Caki2 (cell line): ENCODE measurements around the gene GALR2. TPM values are rescaled to one million over a fixed set of nuclear protein-coding genes. Genes with fewer than 3 reads are reported as not detected.

Experiments used
- DNase-seq: peaks from one replicate; pipeline ENCODE4 v3.0.0-alpha.2; 2015; ENCODE audit warnings: low read depth
- in situ Hi-C: cut with HindIII; loops from 2 replicates; pipeline ENCODE4 v1.10.0; 2016; ENCODE audit warnings: low sequenced_read_pairs, low pct_unique_long_range_greater_than_20kb, mixed read lengths
- total RNA-seq: library from RNA; depleted of rRNA; stranded (reverse); fragments of >200 nt; shearing (Covaris generic); gene quantifications from 2 replicates; pipeline ENCODE4 v1.2.3, GENCODE V29; 2014; ENCODE audit warnings: low replicate concordance; rRNA removed

GALR2 gene
- total RNA-seq, 1 experiment from 2014 or later = not detected

GRCh38 chr17:76111956-76112355, 37.4 kb downstream of the GALR2 start:
- in situ Hi-C loops = no loop called here

GRCh38 chr17:76115138-76115754, 40.7 kb downstream of the GALR2 start:
- in situ Hi-C loops = no loop called here
- no peak for DNase-seq

More at GRCh38 chr17:76111956-76112355, 37.4 kb downstream of the GALR2 start:
- DNase-seq = no peak

- in situ Hi-C loops = no loop called here
- no peak for DNase-seq
Observed at GRCh38 chr17:76119409-76120371, 45.1 kb downstream of the GALR2 start.

GRCh38 chr17:76120658-76121008, 46.1 kb downstream of the GALR2 start:
- DNase-seq = no peak
- in situ Hi-C loops = no loop called here

DNA sequence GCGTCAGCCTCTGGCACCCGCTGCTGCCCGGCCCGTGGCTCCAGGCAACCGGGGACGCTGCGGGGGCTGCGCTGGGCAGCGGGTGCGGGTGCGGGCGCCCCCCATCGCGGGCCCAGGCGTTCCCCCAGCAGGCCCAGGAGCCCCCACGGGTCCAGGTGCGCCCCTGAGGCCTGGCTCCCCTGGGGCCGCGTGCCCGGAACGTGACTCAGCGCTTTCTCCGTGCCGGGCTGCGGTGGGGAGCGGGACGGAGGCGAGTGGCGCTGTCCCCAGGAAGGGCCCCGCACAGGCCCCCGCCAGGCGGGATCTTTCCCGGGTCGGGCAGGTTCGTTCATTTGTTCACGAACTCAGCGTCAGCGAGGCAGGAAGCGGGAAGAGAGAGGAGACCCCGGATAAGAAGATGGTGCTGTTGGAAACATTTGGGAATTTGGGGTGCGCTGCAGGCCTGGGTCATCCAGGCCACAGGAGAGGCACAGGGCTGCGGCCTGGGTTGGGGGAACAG, 47.4 kb downstream of the GALR2 start:
- DNase-seq = no peak
- in situ Hi-C loops = no loop called here

GRCh38 chr17:76122431-76123190, 48.0 kb downstream of the GALR2 start:
- no peak for DNase-seq
- in situ Hi-C loops = no loop called here

GRCh38 chr17:76123191-76123499, 48.6 kb downstream of the GALR2 start:
- no peak for DNase-seq
- in situ Hi-C loops = no loop called here

DNA sequence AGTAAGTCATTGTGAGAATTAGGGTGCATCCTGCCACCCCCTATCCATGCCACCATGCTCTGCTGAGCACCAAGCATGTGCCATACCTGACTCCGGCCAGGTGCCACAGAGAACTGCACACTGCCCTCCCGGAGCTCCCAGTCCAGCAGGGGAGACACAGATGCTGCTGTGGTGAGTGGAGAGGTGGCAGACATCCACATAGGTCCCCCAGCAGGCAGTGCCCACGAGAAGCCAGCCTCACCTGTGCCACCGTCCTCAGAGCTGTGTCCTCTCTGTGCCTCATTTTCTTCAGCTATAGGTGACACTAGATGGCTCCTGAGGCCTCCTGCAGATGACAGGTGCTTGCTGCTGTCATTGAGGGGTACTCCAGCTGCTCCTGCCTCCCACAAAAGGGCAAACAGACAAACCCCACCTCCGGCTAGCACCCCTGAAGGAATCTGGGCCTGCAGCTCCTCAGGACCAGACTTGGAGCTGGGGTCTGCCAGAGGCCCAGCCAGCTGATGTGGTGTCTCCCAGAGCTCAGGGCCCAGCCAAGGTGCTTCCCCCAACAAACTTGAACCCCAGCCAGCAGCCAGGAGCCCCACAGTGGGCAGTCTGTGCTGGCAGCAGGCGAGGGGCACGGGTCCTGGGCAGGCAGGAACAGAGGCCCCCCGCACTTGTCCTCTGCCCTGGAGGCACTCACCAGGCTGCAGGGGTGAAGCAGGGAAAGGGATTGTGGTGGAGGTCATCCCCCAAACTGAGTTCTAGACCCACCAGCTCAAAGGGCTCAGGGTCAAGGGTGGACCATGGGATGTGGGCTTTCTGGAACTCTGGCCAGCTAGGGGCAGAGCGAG, 49.4 kb downstream of the GALR2 start:
- in situ Hi-C loops = no loop called here
- DNase-seq = no peak

DNA sequence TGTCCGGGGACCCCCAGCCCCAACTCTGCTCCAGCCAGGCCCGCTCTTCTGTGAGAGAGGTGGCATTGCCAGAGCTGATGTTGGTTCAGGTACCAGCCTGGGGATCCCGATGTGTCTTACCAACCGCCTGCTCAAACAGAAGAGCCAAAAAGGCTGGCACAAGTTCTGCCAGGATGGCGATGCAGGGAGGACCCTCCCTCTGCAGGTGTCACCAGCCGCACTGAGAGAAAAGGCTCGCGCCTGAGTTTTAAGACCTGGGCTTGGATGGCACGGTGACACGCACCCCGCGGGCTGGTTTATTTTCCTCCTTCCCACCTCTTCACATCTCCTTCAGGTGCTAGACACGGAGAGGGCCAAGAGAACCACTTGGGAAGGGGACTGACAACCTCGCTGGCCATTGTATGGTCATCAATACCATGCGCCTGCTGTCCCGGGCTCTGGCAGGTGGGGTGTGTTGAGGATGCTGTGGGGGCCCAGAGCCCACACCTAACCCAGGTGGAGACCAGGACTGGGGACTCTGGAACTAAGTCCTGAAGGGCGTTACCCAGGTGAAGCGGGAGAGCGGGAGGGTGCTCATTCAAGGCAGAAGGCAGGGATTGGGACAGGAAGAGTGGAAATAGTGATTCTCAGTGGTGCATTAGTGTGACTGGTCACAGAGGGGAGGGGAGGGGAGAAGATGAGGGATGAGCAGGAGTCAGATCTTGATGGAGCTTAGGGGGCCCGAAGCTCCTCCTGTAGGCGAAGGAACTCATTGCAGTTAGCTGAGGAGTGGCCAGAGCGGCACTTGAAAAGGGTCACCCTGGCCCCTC, 50.2 kb downstream of the GALR2 start:
- in situ Hi-C loops = no loop called here
- DNase-seq = no peak

- DNase-seq = no peak
- in situ Hi-C loops = no loop called here
Observed at GRCh38 chr17:76125391-76125675, 50.8 kb downstream of the GALR2 start.

- in situ Hi-C loops = no loop called here
- DNase-seq = no peak
Observed at GRCh38 chr17:76125922-76126321, 51.3 kb downstream of the GALR2 start.

Other genes starting within 250 kb of the GALR2 start
- 1.5 and 2.2 TPM in 2 replicates for gene UNC13D, start 230.4 kb upstream of the GALR2 start, total RNA-seq
- 16.9 and 25.7 TPM in 2 replicates for gene WBP2, start 219.4 kb upstream of the GALR2 start, total RNA-seq
- gene TRIM47, start 196.2 kb upstream of the GALR2 start, total RNA-seq = 73.4 and 102 TPM in 2 replicates
- 30.9 and 44.3 TPM in 2 replicates for gene TRIM65, start 177.8 kb upstream of the GALR2 start, total RNA-seq
- 103 and 124 TPM in 2 replicates for gene MRPL38, start 169.9 kb upstream of the GALR2 start, total RNA-seq
- gene FBF1, start 133.7 kb upstream of the GALR2 start, total RNA-seq = 14.2 and 19.6 TPM in 2 replicates
- 15.6 and 20.9 TPM in 2 replicates for gene ACOX1, start 95.6 kb upstream of the GALR2 start, total RNA-seq
- gene TEN1, start 95.5 kb upstream of the GALR2 start, total RNA-seq = 23.1 and 46.5 TPM in 2 replicates
- 5.3 and 12.0 TPM in 2 replicates for gene CDK3, start 73.9 kb upstream of the GALR2 start, total RNA-seq
- gene EVPL, start 47.5 kb upstream of the GALR2 start, total RNA-seq = 48.6 and 51.7 TPM in 2 replicates
- 58.2 and 60.8 TPM in 2 replicates for gene SRP68, start 2.3 kb upstream of the GALR2 start, total RNA-seq
- gene ZACN, start 4.4 kb downstream of the GALR2 start, total RNA-seq = not detected in 2 replicates
- gene EXOC7, start 29.0 kb downstream of the GALR2 start, total RNA-seq = 71.7 and 72.1 TPM in 2 replicates
- gene FOXJ1, start 66.5 kb downstream of the GALR2 start, total RNA-seq = 1.7 TPM in 1 of 2 replicates, not detected in the other
- 12.9 and 18.2 TPM in 2 replicates for gene RNF157, start 165.7 kb downstream of the GALR2 start, total RNA-seq
- 4.8 and 6.5 TPM in 2 replicates for gene UBALD2, start 190.6 kb downstream of the GALR2 start, total RNA-seq
- 1.4 and 3.6 TPM in 2 replicates for gene QRICH2, start 233.5 kb downstream of the GALR2 start, total RNA-seq